Mesodermal cell (in vitro differentiated cells): Measurements from ENCODE around the gene RNF112.
"Not testable (repeated sequence)": the region's sequence is repeated elsewhere in the genome, so short reads cannot be mapped to it uniquely, and the experiment has no call there.

Experiments used
- H3K27ac ChIP-seq: 2 replicates; pipeline ENCODE4 v1.7.0; 2013; ENCODE audit warnings: mild to moderate bottlenecking, low read depth, low read length, moderate library complexity; ENCODE audit not compliant: severe bottlenecking
- H3K36me3 ChIP-seq: 2 replicates; pipeline ENCODE4 v1.7.1; 2013; ENCODE audit warnings: mild to moderate bottlenecking, low read length, moderate library complexity; ENCODE audit not compliant: control insufficient read depth, insufficient read depth
- H3K4me1 ChIP-seq: one replicate; pipeline ENCODE4 v1.7.1; 2013; ENCODE audit warnings: mild to moderate bottlenecking, low read length; ENCODE audit not compliant: insufficient read depth, control insufficient read depth, poor library complexity, severe bottlenecking
- H3K4me3 ChIP-seq: 2 replicates; pipeline ENCODE4 v1.7.0; 2013; ENCODE audit warnings: low read length, control low read depth, mild to moderate bottlenecking; ENCODE audit not compliant: insufficient read depth, poor library complexity, severe bottlenecking; ENCODE audit errors: extremely low read depth
- H3K9me3 ChIP-seq: 2 replicates; pipeline ENCODE4 v1.7.1; 2013; ENCODE audit warnings: mild to moderate bottlenecking, low read length, moderate library complexity; ENCODE audit not compliant: control insufficient read depth
- WGBS, 2 experiments: methylation state at CpG; one replicate each; pipeline ENCODE4 v1.1.5; 2013; ENCODE audit warnings: missing lambda C conversion rate in 2 of 2; ENCODE audit not compliant: insufficient coverage in 2 of 2; 5-methylcytosine and 5-hydroxymethylcytosine counted together

The RNF112 gene

DNA sequence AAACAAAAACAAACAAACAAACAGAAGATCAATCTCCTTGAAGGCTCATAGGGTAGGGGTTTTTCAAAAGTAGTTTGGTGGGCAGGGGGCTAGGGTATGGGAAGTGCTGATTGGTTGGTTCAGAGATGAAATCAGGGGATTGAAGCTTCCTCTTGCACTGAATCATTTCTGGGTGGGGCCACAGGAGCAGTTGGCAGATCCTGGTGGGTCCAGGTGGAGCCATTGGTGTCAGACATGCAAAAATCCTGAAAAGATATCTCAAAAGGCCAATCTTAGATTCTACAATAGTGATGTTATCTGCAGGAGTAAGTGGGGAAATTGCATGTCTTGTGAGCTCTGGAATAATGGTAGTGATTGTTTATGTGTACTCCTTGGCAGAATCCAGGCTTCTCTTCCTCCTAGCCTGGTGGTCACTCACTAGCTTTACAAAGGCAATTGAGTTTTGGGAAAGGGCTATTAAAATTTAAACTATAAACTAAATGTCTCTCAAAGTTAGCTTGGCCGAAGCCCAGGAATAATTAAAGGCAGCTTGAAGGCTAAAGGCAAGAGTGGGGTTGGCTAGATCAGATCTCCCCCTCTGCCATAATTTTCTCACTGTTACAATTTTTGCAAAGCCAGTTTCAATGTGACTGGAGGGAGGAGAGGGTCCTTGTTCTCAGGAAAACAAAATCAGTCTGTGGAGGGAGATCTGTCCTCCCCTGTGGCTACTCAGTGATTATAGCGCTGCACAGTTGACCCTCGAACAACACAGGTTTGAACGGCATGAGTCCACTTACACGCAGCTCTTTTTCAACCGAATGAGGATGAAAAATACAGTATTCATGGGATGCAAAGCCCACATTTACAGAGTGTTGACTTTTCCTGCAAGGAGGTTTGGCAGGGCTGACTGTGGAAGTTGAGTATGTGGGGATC is 45.2 kb downstream of the RNF112 start:
- 79 to 87% methylated on average over 5 of the region's 6 CpGs for WGBS, 2 experiments
- no peak overlapping the region for H3K27ac ChIP-seq

DNA sequence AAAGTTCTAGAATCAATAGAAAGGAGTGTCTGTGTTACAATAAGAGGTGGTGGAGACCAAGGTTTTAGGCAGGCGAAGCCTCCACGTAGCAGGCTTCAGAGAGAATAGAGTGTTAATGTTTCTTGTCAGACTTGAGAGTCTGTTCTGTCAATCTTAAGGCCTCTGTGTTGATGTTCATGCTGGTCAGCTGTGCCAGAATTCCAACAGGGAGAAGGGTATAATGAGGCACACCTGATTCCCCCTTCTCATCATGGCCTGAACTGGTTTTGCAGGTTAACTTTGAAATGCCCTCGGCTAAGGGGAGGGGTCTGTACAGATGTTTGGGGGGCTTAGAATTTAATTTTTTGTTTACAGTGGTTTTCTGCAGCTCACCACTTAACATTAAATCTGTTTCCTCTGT is 46.0 kb downstream of the RNF112 start:
- Histone ChIP-seq H3K4me3 (no peak overlapping the region), H3K4me1 (peaks cover 13% of the 10 kb centered on the region), H3K36me3 (no peaks in the 10 kb centered on the region), H3K9me3 (no peaks in the 10 kb centered on the region), H3K27ac (no peak overlapping the region)
- 83 to 100% methylated on average over 2 of the region's 3 CpGs for WGBS, 2 experiments

More for the DNA sequence above, 45.2 kb downstream of the RNF112 start:
- peaks cover 13% of the 10 kb centered on the region for H3K4me1 ChIP-seq
- H3K4me3 ChIP-seq, result no peak overlapping the region
- no peaks in the 10 kb centered on the region for H3K36me3 ChIP-seq
- no peaks in the 10 kb centered on the region for H3K9me3 ChIP-seq

DNA sequence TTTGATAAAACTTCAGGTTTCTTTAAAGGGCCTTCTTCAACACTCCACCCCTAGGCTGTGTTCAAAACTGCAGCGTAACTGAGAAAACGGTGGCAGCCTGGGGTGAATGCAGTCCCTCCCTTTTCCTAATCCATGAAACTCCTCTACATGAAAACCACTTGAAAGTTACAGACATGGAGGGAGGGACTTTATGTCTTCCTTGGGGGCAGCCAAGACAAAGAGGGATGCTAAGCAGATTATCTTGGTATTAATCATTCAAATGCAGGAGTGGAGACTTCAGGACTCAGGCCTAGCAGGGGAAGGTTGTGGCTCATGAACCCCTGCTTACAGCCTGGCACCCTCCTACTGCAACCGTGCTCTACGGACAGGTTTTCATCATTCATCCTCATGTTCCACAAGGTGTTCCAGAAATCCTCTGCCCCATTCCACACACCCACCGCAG is 46.8 kb downstream of the RNF112 start:
- no peaks in the 10 kb centered on the region for H3K9me3 ChIP-seq
- H3K4me3 ChIP-seq, result no peak overlapping the region
- H3K36me3 ChIP-seq, result no peaks in the 10 kb centered on the region
- no peak overlapping the region for H3K27ac ChIP-seq
- 10 to 14% methylated on average over 3 of the region's 5 CpGs for WGBS, 2 experiments
- peaks cover 13% of the 10 kb centered on the region for H3K4me1 ChIP-seq

DNA sequence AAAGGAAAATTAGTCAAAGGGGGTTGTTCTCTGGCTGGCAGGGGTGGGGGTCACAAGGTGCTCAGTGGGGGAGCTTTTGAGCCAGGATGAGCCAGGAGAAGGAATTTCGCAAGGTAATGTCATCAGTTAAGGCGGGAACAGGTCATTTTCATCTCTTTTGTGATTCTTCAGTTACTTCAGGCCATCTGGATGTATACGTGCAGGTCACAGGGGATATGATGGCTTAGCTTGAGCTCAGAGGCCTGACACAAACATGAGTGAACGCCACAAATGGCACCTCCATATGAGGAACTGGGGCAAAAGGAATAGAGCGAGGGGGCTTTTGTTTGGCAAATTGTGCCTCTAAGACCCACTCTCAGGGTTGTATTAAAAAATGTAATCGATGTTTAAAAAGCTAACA is 47.4 kb downstream of the RNF112 start:
- 30 to 66% methylated on average over 3 to 5 of the region's 6 CpGs for WGBS, 2 experiments

DNA sequence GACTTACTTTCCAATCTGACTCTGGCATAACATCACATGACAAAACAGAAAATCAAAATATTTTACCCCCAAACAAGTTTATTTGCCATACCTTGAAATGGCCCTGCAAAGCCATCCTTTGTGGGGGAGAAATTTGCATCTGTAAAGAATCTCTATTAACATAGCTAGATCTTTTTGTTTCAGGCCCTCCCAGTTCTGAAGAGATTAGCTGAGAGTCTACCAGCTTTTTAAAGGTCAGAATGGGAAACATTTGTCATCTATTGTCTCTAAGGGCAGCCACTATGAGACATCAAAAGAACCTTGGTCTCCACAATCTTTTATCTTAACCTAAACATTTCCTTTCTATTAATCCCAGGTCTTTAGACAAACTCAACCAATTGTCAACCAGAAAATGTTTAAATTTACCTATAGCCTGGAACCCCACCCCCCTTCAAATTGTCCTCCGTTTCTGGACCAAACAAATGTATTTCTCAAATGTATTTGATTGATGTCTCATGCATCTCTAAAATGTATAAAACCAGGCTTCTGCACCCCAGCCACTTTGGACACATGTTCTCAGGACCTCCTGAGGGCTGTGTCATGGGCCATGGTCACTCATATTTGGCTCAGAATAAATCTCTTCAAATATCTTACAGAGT is 48.1 kb downstream of the RNF112 start:
- not testable (repeated sequence) for H3K36me3 ChIP-seq, H3K27ac ChIP-seq, H3K9me3 ChIP-seq, H3K4me3 ChIP-seq
- no CpG with 5 or more reads among the region's 1 CpG for WGBS, 2 experiments
- H3K4me1 ChIP-seq, result peaks cover 13% of the 10 kb centered on the region

More for the DNA sequence above, 47.4 kb downstream of the RNF112 start:
- not testable (repeated sequence) for H3K36me3 ChIP-seq, H3K4me3 ChIP-seq, H3K27ac ChIP-seq, H3K9me3 ChIP-seq
- H3K4me1 ChIP-seq, result peaks cover 13% of the 10 kb centered on the region

DNA sequence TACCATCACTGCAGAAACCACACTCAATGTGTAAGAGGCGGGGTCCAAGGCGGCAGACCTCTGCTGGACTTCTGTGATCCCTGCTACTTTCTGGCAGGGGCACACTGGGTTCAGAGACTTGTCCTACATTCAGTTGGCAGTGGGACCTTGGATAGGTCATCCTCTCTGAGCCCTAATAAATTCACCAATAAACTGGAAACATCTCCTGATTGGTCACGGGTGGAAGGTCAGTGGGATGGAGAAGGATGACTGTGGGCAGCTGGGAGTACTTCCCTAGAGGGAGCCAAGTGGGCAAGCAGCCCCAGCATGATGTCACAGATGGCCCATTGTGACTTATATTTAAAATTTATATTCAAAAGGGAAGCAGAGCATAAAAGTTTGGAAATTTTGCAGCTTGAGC is 49.7 kb downstream of the RNF112 start:
- Histone ChIP-seq H3K4me3 (no peak overlapping the region), H3K9me3 (no peaks in the 10 kb centered on the region), H3K4me1 (peaks cover 17% of the 10 kb centered on the region), H3K36me3 (no peaks in the 10 kb centered on the region), H3K27ac (no peak overlapping the region)
- 70 to 85% methylated on average over 2 of the region's 3 CpGs for WGBS, 2 experiments

DNA sequence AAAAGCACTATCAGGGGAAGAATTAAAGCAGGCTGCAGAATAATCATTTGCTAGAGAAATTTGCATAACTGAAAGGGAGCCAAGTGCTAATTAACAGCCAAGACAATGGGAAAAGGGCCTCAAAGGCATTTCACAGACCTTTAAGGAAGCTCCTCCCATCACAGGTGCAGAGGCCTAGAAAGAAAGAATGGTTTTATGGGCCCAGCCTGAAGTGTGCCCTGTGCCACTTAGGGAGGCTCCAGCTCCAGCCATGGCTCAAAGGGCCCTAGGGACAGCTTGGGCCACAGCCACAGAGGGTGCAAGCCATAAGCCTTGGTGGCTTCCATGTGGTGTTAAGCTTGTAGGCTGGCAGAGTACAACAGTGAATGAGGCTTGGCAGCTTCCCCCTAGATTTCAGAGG is 50.1 kb downstream of the RNF112 start:
- Histone ChIP-seq H3K36me3 (no peaks in the 10 kb centered on the region), H3K9me3 (no peaks in the 10 kb centered on the region), H3K4me1 (peaks cover 15% of the 10 kb centered on the region), H3K4me3 (no peak overlapping the region), H3K27ac (no peak overlapping the region)

DNA sequence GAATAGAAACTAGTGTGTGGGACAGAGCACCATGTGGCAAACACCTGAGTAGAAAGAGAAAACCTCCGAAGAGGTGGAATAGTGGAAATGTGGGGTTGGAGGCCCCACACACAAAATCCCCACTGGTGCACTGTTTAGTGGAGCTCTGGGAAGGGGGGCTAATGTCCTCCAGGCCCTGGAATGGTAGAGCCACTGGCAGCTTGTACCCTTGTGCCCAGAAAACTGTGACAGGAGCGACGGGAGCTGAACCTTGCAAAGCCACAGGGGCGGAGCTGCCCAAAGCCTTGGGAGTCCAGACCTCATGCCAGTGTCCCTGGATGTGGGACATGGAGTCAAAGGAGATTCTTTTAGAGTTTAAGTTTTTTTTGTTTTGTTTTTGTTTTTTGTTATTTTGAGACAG is 50.6 kb downstream of the RNF112 start:
- WGBS, 2 experiments, result 88 to 98% methylated on average over 3 of the region's 4 CpGs
- peaks cover 11% of the 10 kb centered on the region for H3K4me1 ChIP-seq
- H3K9me3 ChIP-seq, result no peaks in the 10 kb centered on the region
- no peak overlapping the region for H3K4me3 ChIP-seq
- H3K27ac ChIP-seq, result no peak overlapping the region
- H3K36me3 ChIP-seq, result no peaks in the 10 kb centered on the region

DNA sequence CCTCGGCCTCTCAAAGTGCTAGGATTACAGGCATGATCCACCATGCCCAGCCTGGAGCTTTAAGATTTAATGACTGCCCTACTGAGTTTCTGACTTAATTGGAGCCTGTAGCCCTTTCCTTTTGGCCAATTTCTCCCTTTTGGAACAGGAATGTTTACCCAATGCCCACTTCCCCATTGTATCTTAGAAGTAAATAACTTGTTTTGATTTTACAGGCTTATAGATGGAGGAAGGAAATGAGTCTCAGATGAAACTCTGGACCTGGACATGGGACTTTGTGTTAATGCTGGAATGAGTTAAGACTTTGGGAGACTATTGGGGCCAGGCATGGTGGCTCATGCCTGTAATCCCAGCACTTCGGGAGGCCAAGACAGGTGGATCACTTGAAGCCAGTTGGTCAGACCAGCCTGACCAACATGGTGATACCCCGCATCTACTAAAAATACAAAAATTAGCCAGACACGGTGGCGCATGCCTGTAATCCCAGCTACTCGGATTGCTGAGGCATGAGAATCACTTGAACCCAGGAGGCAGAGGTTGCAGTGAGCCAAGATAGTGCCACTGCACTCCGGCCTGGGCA is 51.5 kb downstream of the RNF112 start:
- WGBS, 2 experiments, result 81 to 93% methylated on average over 6 to 7 of the region's 7 CpGs
- not testable (repeated sequence) for H3K4me1 ChIP-seq, H3K27ac ChIP-seq, H3K4me3 ChIP-seq, H3K9me3 ChIP-seq, H3K36me3 ChIP-seq

DNA sequence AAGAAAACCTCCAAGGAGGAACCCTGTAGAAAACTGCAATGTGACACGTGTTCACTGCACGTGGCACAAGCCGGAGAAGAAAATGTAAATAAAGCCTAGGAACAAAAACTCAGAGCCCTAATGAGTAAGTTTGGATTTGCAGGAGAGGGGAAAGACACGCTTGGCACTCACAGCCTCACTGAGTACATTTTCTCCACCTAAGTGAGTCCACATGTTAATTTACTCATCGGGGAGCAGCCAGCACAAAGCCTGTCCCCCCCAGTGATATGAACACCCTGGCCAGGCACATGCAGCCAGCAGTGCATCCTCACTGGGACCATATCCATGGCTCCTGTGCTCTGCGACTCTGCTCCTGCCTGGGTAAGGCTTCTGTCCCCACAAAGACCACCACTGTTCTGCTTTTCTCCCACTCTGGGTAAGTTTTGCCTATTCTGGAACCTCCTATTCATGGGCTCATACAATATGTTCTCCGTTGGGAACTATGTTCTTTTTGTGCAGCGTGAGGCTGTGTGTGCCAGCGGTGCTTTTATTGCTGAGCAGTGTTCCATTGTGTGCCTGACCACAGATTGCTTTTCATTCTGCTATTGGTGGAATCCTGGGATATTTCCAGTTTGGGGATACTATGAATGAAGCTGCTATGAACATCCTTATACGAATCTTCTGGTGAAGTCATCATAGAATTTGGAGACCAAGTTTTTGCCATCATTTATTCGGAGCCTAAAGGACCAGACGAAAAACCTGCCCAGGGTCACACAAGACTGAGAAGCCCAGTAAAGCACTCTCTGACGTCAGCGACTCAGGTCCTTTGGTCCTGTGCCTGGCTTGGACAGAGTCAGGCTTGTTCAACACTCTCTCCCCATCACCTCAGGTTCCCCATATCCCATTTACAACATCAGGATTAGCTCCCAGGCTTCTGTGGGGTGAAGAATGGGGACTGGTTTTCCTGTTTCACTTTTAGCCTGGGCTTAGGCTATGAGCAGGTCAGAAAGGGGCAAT is 53.3 kb downstream of the RNF112 start:
- no peak overlapping the region for H3K4me3 ChIP-seq

More for the DNA sequence above, 53.3 kb downstream of the RNF112 start:
- 90 to 97% methylated on average over 9 to 13 of the region's 14 CpGs for WGBS, 2 experiments
- Histone ChIP-seq H3K4me1 (peaks cover 4% of the 10 kb centered on the region), H3K9me3 (no peaks in the 10 kb centered on the region), H3K36me3 (no peaks in the 10 kb centered on the region), H3K27ac (no peak overlapping the region)
